Activated naive CD4-positive, alpha-beta T cell treated with anti-CD3 and anti-CD28 coated beads, Interleukin-2, amount 50 U/mL, for 72 hours (primary cell): ENCODE measurements around the gene RDH13. TPM values are rescaled to one million over a fixed set of nuclear protein-coding genes. Genes with fewer than 3 reads are reported as not detected.
"Not testable (repeated sequence)": the region's sequence is repeated elsewhere in the genome, so short reads cannot be mapped to it uniquely, and the experiment has no call there.

ENCODE experiments used
- ATAC-seq, 2 donors: fragments of 150-1000 bp; cut with Tn5 transposase; 2 replicates each; pipeline ENCODE4 v1.10.0; 2021; ENCODE audit warnings: mild to moderate bottlenecking in 2 of 2, moderate library complexity in 2 of 2
- DNase-seq, 2 donors: peaks; one replicate each; pipeline ENCODE4 v3.0.0; 2021 to 2022; ENCODE audit warnings: low spot score in 2 of 2
- H3K27ac Mint-ChIP-seq, 2 donors: one replicate each; pipeline ENCODE4 v1.8.0; 2022; ENCODE audit warnings: mild to moderate bottlenecking in 2 of 2, mixed read lengths in 2 of 2
- H3K36me3 Mint-ChIP-seq, 2 donors: one replicate each; pipeline ENCODE4 v1.8.0; 2022; ENCODE audit warnings: mixed read lengths in 2 of 2
- H3K9me3 Mint-ChIP-seq, 2 donors: one replicate each; pipeline ENCODE4 v1.8.0; 2022; ENCODE audit warnings: mixed read lengths in 2 of 2
- total RNA-seq, 2 donors: library from RNA; stranded (reverse); gene quantifications; one replicate each; pipeline ENCODE4 v1.2.3, GENCODE V29; 2022

The RDH13 gene
- total RNA-seq, 2 donors from 2014 or later = 15.9 to 16.0 TPM

DNA sequence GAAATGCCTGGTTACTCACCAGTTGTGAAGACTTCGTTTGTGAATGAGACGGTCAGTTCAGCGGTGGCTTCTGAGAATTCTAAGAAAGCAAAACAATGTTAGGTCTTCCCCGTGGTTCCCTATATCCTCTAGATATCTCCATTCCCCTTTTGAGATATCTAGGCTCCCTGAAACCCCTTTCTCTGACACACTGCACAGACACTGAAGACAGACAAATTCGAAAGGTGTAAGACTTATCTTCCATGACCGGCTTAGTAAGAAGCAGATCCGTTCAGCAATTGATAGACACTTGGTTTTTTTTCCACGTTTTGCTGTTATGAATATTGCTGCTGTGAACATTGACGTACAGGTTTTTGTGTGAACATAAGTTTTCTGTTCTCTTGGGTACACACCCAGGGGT is 44.3 kb downstream of the RDH13 start:
- Mint-ChIP-seq H3K27ac (no peak overlapping the region), H3K9me3 (peaks cover 2 to 29% of the 10 kb centered on the region in 2 donors), H3K36me3 (peaks cover 28 to 62% of the 10 kb centered on the region in 2 donors)
- ATAC-seq (no peak), DNase-seq (no peak)

DNA sequence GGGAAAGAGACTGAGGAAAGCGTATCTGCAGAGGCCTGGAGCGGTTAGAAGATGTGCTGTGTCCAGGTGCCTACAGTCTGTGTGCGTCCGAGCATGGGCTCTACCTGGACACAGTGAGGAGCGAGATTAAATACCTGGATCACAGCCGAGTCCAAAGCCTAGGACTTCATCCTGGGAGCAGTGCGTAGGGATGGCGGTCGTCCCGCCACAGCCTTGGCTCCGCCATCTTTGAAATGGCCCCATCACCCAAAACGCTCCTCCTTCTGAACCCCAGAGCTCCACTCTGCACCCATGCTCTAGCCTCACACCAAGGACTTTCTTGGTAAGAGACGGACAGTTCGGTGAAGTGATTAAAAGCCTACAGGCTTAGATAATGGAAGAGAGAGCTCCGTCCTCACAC is 44.7 kb downstream of the RDH13 start:
- peaks cover 0 to 25% of the 10 kb centered on the region in 2 donors for H3K9me3 Mint-ChIP-seq
- DNase-seq (no peak), ATAC-seq (no peak)
- H3K36me3 Mint-ChIP-seq = peaks cover 25 to 62% of the 10 kb centered on the region in 2 donors
- no peak overlapping the region for H3K27ac Mint-ChIP-seq

DNA sequence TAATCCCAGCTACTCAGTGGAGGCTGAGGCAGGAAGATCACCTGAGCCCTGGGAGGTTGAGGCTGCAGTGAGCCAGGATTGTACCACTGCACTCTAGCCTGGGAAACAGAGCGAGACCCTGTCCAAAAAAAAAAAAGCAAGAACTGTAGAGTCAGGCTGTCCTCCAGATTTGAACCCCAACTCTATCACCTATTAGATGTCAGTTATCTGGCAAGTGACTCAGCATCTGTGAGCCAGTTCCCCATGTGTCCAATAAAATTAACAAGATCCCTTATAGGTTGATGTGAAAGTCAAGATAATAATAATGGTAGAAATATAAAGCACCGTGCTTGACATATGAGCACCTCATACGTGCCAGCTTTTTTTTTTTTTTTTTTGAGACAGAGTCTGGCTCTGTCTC is 46.9 kb downstream of the RDH13 start:
- no peak for ATAC-seq
- Mint-ChIP-seq H3K36me3 (peaks cover 33 to 64% of the 10 kb centered on the region in 2 donors), H3K27ac (no peak overlapping the region)

DNA sequence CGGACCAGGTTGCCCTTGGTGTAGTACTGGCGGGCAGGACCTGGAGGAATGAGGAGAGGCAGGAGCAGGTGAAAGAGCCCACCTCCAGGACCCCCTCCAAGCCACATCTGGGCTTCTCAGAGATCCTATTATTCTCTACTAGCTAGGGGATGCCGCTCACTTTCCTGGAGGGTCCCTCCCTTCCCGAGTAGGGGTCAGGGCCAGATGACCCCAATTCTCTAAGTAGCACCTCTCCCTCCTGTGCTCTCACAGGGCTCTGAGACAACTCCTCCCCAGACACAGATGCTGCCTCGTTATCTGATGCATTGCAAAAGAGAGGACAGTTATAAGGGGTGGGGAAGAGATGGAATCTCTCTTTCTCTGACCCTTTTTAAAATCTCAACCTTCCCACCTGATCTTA is 47.8 kb downstream of the RDH13 start:
- ATAC-seq = peak in 1 of 2 donors; percentile 14
- Mint-ChIP-seq H3K9me3 (peaks cover 11 to 18% of the 10 kb centered on the region in 2 donors), H3K36me3 (peaks cover 40 to 65% of the 10 kb centered on the region in 2 donors), H3K27ac (peak overlapping the region in 1 of 2 donors; percentile 35)
- DNase-seq = no peak

More for the DNA sequence above, 46.9 kb downstream of the RDH13 start:
- peaks cover 5 to 14% of the 10 kb centered on the region in 2 donors for H3K9me3 Mint-ChIP-seq
- no peak for DNase-seq

DNA sequence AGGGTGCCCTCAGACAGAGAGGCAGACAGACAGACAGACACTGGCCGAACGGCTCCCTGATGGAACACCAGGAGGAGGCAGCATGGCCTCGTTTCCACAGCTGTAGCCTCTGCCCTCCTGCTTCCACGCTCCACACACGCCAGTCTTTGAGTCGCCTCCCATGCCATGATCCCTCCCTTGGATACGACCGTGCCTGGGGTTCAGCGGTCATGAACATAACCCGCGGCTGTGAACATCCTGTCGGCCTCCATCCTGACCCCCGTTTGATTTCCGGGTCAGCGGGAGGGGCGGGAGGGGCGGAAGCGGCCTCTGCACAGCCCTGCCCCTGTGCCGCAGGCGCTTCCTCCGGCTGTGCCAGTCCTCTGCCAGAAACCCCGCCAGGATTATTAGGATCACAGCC is 48.2 kb downstream of the RDH13 start:
- H3K36me3 Mint-ChIP-seq = peaks cover 43 to 64% of the 10 kb centered on the region in 2 donors
- DNase-seq (no peak), ATAC-seq (peak; percentile 35 to 88)
- H3K9me3 Mint-ChIP-seq = peaks cover 11 to 18% of the 10 kb centered on the region in 2 donors
- H3K27ac Mint-ChIP-seq = peak overlapping the region in 1 of 2 donors; percentile 35

DNA sequence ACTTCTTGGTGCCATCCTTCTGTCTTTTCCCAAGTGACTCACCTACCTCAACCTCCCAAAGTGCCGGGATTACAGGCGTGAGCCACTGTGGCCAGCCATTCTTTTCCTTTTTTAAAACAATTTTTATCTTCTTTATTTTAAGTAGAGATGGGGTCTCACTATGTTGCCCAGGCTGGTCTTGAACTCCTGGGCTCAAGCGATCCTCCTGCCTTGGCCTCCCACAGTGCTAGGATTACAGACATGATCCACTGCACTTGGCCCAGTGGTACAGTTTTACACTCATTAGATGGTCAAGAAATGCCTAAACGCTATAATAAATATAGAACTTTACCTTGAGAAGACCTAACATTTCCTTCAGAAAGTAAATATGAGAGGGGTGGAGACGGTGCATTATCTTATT is 49.4 kb downstream of the RDH13 start:
- DNase-seq = no peak
- Mint-ChIP-seq H3K36me3 (peaks cover 54 to 73% of the 10 kb centered on the region in 2 donors), H3K27ac (no peak overlapping the region), H3K9me3 (peaks cover 20 to 29% of the 10 kb centered on the region in 2 donors)
- no peak for ATAC-seq

DNA sequence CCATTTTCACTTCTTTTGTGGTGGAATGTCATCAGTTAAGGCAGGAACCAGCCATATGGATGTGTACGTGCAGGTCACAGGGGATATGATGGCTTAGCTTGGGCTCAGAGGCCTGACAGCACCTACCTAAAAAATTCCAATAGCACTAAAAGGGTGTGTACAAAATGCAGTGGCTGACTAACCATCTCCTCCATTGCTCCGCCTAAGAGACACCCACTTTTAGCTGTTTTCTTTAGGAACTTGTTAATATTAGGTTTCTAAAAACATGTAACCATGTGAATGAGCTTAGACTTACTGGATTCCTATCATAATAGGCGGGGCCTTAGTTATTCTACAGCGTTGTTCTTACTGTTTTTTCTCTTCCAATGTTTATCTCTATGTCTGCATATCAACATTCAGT is 50.6 kb downstream of the RDH13 start:
- ATAC-seq (no peak), DNase-seq (no peak)
- Mint-ChIP-seq H3K27ac (no peak overlapping the region), H3K9me3 (peaks cover 27 to 42% of the 10 kb centered on the region in 2 donors), H3K36me3 (peaks cover 65 to 78% of the 10 kb centered on the region in 2 donors)

DNA sequence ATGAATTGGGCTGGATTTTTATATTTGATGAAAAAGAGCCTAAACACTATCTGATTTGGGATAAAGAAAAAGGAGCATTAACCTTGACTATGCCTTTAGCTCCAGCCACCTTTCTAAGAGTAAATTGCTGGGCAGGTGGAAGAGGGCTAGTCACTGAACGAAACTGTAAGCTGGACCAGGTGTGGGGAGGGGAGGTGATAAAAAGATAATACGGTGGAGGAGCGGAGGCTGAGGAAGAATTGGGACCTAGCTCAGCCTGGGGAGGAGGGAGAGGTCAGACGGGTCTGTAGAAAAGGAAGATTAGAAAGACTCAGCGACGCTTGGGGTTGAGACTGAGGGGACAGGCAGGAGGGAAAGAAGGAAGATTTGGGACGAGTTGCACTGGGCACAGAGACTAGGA is 52.4 kb downstream of the RDH13 start:
- not testable (repeated sequence) for ATAC-seq, DNase-seq, H3K27ac Mint-ChIP-seq
- H3K9me3 Mint-ChIP-seq = peaks cover 36 to 50% of the 10 kb centered on the region in 2 donors
- peaks cover 68 to 86% of the 10 kb centered on the region in 2 donors for H3K36me3 Mint-ChIP-seq

DNA sequence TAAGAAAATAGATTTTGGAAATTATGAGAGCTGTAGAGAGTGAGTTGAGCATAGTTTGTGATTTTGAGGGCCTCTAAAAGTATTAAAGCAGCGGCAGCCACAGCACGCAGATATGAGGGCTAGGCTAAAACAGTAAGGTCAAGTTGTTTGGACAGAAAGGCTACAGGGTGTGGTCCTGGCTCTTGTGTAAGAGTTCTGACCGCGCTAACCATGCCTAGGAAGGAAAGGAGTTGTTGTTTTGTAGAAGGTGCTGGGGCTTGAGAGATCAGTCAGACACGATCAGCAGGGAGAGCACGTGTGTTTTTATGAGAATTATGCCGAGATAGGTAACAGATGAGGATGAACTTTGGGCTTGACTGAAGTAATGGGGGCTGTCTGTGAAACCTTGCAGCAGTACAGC is 54.2 kb downstream of the RDH13 start:
- Mint-ChIP-seq H3K27ac (peak overlapping the region in 1 of 2 donors; percentile 30), H3K9me3 (peaks cover 50 to 51% of the 10 kb centered on the region in 2 donors), H3K36me3 (peaks cover 70 to 89% of the 10 kb centered on the region in 2 donors)
- ATAC-seq, DNase-seq: not testable (repeated sequence)

DNA sequence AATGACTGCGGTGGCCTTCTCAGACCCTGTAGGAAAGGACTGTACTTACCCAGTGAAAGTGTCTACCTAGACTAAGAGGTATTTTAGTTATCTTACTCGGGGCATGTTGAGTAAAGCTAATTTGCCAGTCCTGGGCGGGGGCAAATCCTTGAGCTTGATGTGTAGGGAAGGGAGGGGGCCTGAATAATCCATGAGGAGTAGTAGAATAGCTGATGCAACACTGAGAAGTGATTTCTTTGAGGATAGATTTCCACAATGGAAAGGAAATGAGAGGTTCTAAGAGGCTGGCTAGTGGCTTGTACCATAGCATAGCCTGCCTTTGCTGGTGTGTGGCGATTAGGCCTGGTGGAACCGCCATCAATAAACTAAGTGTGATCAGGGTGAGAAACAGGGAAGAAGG is 54.8 kb downstream of the RDH13 start:
- peaks cover 50 to 51% of the 10 kb centered on the region in 2 donors for H3K9me3 Mint-ChIP-seq

DNA sequence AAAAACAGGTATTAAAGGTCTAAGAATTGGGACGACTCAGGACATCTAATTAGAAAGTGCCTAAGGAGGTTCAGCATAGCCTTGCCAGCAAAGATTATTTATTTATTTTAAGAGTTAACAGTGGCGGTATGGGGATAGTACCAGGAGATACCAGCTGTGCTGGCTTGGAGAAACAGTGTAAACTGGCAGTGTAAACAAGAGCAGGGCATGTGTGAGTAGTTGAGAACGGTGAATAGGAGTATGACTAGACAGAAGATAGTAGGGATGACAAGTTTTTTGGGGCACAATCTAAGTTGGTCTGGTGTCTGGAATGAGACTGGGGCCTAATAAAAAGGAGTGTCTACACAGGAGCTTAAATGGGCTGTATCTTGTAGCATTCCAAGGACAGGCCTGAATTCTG is 55.4 kb downstream of the RDH13 start:
- Mint-ChIP-seq H3K27ac (peak overlapping the region; percentile 14 to 51), H3K36me3 (peaks cover 75 to 86% of the 10 kb centered on the region in 2 donors), H3K9me3 (peaks cover 50 to 51% of the 10 kb centered on the region in 2 donors)
- not testable (repeated sequence) for ATAC-seq, DNase-seq

More for the DNA sequence above, 54.8 kb downstream of the RDH13 start:
- not testable (repeated sequence) for ATAC-seq, H3K27ac Mint-ChIP-seq, DNase-seq
- H3K36me3 Mint-ChIP-seq = peaks cover 75 to 88% of the 10 kb centered on the region in 2 donors

DNA sequence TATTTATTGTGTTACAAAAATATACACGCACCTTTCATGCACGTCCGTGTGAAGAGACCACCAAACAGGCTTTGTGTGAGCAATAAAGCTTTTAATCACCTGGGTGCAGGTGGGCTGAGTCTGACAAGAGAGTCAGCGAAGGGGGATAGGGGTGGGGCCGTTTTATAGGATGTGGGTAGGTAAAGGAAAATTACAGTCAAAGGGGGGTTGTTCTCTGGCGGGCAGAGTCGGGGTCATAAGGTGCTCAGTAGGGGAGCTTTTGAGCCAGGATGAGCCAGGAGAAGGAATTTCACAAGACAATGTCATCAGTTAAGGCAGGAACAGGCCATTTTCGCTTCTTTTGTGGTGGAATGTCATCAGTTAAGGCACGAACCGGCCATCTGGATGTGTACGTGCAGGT is 56.2 kb downstream of the RDH13 start:
- Mint-ChIP-seq H3K9me3 (peaks cover 50 to 51% of the 10 kb centered on the region in 2 donors), H3K36me3 (peaks cover 75 to 79% of the 10 kb centered on the region in 2 donors), H3K27ac (peak overlapping the region; percentile 14 to 45)
- not testable (repeated sequence) for ATAC-seq, DNase-seq

DNA sequence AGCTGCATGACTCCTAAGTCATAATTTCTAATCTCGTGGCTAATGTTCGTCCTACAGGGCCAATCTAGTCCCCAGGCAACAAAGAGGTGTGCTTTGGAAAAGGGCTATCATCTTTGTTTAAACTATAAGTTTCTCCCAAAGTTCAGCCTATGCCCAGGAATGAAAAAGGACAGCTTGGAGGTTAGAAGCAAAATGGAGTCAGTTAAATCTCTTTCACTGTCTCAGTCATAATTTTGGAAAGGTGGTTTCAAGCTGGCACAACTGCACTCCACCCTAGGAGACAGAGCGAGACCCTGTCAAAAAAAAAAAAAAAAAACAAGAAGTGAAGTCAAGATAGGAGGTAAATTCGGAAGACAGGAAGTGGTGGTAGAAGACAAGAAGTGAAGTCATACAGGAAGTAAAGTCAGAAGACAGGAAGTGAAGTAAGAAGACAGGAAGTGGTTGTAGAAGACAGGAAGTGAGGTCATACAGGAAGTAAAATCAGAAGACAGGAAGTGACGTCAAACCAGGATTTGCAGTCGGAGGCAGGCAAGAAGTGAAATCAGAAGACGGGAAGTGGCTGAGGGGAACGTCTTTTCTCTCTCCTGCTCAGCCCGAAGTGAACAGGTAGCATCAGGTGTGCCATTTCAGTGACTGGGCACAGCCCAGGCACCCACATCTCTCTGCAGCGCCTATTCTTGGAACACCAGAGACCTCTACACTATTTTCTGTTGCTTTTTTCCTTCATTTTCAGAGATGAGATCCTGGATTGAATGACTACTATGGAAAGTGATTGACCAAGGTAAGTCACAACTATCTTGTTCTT is 57.1 kb downstream of the RDH13 start:
- ATAC-seq (peak; percentile 99 to 100), DNase-seq (peak; percentile 56 to 62)
- H3K27ac Mint-ChIP-seq = peak overlapping the region; percentile 16 to 81
- peaks cover 45 to 48% of the 10 kb centered on the region in 2 donors for H3K9me3 Mint-ChIP-seq
- peaks cover 68 to 72% of the 10 kb centered on the region in 2 donors for H3K36me3 Mint-ChIP-seq

DNA sequence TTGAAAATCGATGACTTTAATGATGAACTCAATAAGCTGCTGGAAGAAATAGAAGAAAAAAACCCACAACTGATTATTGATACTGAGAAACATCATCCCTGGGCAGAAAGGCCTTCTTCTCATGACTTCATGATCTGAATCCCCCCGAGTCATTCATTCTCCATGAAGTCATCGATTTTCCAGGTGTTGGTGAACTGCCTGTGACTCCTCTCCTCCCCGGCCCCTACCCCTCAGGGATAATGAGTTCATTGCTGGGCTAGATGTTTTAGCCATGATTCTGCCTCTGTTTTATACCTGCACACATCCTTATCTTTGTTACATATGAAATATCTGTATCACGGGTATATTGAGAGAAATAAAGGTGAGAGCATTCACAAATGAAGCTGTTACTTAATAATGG is 62.2 kb downstream of the RDH13 start:
- Mint-ChIP-seq H3K36me3 (peaks cover 31 to 35% of the 10 kb centered on the region in 2 donors), H3K9me3 (peaks cover 17% of the 10 kb centered on the region in 2 donors)

DNA sequence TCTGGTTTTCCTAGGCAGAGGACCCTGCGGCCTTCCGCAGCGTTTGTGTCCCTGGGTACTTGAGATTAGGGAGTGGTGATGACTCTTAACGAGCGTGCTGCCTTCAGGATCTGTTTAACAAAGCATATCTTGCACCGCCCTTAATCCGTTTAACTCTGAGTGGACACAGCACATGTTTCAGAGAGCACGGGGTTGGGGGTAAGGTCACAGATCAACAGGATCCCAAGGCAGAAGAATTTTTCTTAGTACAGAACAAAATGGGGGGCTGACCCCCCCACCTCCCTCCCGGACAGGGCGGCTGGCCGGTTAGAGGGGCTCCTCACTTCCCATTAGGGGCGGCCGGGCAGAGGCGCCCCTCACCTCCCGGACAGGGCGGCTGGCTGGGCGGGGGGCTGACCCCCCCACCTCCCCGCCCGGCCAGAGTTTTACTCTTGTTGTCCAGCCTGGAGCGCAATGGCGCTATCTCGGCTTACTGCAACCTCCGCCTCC is 64.2 kb downstream of the RDH13 start:
- not testable (repeated sequence) for H3K27ac Mint-ChIP-seq, ATAC-seq, H3K9me3 Mint-ChIP-seq, DNase-seq
- peaks cover 11 to 16% of the 10 kb centered on the region in 2 donors for H3K36me3 Mint-ChIP-seq

More for the DNA sequence above, 62.2 kb downstream of the RDH13 start:
- DNase-seq (no peak), ATAC-seq (no peak)
- H3K27ac Mint-ChIP-seq = no peak overlapping the region

DNA sequence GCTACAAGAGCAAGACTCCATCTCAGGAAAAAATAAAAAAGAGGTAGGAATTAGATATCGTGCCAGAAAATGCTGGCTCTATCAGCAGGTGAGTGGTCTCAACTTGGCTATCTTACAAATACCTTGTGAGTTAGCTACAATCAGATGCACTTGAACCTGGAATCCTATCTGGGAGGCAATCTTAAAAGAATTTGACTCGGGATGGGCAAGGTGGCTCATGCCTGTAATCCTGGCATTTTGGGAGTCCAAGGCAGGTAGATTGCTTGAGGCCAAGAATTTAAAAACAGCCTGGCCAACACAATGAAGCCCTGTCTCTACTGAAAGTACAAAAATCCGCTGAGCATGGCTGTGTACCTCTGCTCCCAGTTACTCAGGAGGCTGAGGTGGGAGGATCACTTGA is 67.4 kb downstream of the RDH13 start:
- H3K36me3 Mint-ChIP-seq = peaks cover under 1 to 7% of the 10 kb centered on the region in 2 donors
- ATAC-seq = no peak
- H3K27ac Mint-ChIP-seq = no peak overlapping the region
- H3K9me3 Mint-ChIP-seq = peaks cover 0 to 6% of the 10 kb centered on the region in 2 donors
- DNase-seq = no peak
